DMS 273 (cell line): ENCODE measurements around the gene ASPG.

Experiments
- DNase-seq: peaks from one replicate; lab custom pipeline; 2025; ENCODE audit not compliant: unreplicated experiment; lab: John Stamatoyannopoulos, UW

The ASPG gene

DNA sequence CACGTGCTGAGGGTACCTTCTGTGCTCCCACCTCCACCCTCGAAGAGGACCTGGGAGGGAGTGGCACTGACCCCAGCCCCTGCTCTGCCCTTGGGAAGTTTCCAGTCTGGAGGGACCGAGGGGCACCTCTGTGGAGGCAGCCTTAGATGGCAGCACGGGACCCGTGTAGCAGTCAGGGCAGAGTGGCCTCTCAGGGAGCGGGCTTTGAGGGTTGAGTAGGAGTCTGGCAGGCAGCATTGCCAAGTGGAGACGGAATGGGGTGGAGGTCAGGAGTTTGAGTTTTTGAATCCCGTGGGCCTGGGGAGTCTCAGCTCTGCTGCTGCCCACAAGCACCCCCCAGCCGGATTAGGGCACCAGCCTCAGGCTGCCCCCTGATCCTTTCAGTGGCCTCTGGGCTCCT is 74.5 kb downstream of the ASPG start:
- no peak for DNase-seq

DNA sequence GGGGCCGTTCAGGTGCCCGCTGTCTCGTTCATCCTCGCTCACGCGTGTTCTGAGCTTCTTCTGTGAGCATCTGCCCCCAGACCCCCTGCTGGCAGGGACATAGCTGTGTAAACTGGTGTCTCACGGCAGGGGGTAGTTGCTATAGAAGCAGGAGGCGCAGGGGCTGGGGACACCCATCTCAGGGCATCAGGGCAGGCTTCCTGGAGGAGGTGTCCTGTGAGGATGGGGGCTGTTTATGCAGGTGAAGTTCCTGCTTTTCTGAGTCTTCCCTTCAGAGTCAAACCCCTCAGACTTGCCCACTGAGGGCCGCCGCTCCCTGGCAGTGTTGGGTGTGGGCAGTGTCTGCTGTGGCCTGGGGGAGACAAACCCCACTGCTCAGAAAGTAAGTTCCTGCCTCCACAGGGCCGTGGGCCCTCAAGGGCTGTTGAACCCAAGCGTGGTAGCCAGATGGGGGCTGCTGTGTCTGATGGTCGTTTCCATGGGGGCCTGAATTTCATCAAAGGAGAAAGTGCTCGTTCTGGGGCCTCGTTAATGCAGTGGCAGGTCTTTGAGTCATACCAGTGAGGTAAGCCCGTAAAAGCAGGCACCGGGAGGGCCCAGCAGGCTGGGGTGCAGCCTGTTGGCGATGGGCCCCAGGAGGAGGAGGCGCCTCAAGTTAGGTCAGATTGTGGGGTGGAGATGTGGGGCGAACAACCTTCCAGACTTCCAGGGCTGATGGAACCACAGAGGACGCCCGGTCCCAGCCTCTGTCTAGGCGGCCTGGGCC is 76.3 kb downstream of the ASPG start:
- DNase-seq = peak; percentile 30

DNA sequence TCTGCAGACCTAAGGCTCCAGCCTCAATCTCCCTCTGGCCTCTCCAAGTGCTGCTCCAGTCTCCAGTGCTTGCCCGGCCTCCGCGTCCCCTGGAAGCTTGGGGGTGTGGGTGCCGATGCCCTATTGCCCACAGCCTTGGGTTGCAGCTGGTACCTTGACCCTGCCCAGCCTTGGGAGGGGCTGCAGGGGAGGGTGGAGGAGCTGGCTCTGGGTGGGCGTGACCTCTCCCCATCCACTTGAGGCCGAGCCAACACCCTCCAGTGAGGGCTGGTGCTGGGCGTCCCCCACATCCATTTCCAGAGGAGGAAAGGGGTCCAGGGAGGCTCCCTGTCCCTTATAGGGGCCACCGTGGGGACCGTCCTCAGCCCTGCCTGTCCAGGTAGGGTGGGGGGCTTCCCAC is 77.0 kb downstream of the ASPG start:
- no peak for DNase-seq

DNA sequence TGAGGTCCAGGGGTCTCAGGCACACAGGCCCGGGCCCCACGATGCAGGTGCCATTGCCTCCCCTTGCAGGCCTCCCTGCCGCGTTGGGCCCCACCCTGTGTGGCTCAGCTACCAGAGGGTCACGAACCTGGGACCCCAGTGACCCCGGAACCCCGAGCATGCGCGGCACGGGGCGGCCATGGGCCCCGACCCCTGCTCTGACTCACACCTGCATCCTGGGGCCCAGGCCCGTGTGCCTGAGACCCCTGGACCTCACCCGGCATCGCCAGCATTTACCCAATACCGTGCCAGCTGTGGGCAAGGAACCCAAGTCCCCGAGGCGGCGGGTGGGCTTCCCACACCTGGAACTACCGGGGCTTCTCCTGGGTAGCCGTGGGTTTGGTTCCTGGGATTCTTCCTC is 78.0 kb downstream of the ASPG start:
- no peak for DNase-seq

GRCh38 chr14:104164041-104164440 is 78.5 kb downstream of the ASPG start:
- no peak for DNase-seq

DNA sequence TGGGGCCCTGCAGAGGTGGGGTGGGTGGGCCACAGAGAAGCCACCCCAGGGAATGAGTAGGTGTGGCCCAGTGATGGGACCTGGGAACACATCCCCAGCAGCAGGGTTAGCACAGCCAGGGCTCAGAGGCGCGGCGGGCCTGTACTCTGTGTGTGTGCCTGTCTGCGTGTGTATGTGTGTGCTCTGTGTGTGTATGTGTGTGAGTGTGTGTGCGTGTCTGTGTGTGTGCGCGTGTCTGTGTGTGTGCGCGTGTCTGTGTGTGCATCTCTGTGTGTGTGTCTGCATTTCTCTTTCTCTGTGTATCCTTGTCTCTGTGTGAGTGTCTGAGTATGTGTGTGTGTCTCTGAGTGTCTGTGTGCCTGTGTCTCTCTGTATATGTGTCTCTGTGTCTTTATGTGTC is 79.0 kb downstream of the ASPG start:
- DNase-seq = no peak
